GM13976 (cell line): Measurements from ENCODE around the gene TMEFF1.

Experiments used
- DNase-seq: peaks from one replicate; pipeline ENCODE4 v3.0.0; 2012; ENCODE audit warnings: low spot score
- in situ Hi-C: fragments of 300-500 bp; cut with MboI; formaldehyde crosslinking; loops from one replicate; pipeline ENCODE4 v1.12.0; 2022; ENCODE audit warnings: low sequenced_read_pairs, mixed read lengths, inconsistent platforms; ENCODE audit not compliant: unreplicated experiment
- TF ChIP-seq, protein P1 (sequence below): IDR thresholded peaks from 2 replicates; pipeline ENCODE4 v1.5.1; 2012; ENCODE audit warnings: borderline replicate concordance, mild to moderate bottlenecking; ENCODE audit not compliant: insufficient read depth; ENCODE audit errors: extremely low read depth, missing control alignments, control extremely low read depth

Gene TMEFF1, protein sequence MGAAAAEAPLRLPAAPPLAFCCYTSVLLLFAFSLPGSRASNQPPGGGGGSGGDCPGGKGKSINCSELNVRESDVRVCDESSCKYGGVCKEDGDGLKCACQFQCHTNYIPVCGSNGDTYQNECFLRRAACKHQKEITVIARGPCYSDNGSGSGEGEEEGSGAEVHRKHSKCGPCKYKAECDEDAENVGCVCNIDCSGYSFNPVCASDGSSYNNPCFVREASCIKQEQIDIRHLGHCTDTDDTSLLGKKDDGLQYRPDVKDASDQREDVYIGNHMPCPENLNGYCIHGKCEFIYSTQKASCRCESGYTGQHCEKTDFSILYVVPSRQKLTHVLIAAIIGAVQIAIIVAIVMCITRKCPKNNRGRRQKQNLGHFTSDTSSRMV

DNA sequence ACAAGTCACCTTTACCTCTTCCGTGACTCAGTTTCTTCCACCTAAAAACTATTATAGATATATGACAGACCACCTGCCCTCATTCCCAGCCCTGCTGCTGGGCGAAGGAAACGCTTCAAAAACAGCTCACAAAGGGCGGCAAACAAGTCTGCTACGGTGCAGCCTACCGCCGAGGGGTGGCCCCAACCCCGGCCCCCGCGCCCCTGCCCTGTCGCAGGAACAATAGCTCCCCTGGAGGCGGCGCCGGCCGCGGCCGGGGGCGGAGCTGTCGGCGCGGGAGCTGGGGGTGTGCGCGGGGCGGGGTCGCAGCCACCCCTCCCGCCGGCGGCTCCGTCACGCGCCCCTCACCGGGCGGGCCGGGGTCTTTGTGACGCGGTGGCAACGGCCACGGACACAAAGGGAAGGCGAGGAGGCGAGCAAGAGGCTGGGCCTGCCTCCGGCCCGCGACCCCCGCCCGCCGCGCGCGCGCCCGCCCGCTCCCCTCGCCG lies at the start of gene TMEFF1:
TSS of gene TMEFF1 (plus strand) at position 362 of the 488 bp plus-strand sequence. CDS start 396 bp downstream, outside the sequence.
- peak; percentile 84 for DNase-seq
- in situ Hi-C loops, result no loop called here
- TF ChIP-seq, protein P1, sequence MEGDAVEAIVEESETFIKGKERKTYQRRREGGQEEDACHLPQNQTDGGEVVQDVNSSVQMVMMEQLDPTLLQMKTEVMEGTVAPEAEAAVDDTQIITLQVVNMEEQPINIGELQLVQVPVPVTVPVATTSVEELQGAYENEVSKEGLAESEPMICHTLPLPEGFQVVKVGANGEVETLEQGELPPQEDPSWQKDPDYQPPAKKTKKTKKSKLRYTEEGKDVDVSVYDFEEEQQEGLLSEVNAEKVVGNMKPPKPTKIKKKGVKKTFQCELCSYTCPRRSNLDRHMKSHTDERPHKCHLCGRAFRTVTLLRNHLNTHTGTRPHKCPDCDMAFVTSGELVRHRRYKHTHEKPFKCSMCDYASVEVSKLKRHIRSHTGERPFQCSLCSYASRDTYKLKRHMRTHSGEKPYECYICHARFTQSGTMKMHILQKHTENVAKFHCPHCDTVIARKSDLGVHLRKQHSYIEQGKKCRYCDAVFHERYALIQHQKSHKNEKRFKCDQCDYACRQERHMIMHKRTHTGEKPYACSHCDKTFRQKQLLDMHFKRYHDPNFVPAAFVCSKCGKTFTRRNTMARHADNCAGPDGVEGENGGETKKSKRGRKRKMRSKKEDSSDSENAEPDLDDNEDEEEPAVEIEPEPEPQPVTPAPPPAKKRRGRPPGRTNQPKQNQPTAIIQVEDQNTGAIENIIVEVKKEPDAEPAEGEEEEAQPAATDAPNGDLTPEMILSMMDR, result no peak

DNA sequence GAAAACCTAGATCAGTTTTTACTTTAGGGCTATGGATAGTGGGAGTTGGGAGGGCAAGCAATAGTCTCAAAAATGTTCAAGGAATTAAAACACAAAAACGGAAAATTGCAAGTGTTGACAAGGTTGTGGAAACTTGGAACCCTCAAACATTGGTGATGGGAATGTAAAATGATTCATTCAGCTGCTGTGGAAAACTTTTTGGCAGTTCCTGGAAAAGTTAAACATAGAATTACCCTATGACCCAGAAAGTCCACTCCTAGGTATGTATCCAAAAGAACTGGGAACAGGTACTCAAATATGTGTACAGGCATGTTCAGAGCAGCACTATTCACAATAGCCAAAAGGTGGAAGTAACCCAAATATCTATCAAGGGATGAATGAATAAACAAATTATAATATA lies 47.2 kb upstream of the TMEFF1 start:
- TF ChIP-seq, protein P1, result no peak
- no peak for DNase-seq
- in situ Hi-C loops, result no loop called here

DNA sequence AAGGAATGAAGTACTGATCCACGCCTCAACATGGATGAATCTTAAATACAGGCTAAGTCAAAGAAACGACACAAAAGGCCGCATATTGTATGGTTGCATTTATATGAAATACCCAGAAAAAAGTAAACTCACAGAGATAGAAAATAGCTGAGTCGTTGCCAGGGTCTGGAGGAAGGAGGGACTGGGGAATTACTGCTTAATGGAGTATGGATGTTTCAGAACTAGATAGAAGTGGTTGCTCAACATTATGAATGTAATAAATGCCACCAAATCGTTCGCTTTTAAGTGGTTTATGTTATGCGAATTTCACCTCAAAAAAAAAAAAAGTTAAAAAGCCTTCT lies 46.8 kb upstream of the TMEFF1 start:
- in situ Hi-C loops, result no loop called here
- DNase-seq, result no peak
- TF ChIP-seq, protein P1, result no peak

DNA sequence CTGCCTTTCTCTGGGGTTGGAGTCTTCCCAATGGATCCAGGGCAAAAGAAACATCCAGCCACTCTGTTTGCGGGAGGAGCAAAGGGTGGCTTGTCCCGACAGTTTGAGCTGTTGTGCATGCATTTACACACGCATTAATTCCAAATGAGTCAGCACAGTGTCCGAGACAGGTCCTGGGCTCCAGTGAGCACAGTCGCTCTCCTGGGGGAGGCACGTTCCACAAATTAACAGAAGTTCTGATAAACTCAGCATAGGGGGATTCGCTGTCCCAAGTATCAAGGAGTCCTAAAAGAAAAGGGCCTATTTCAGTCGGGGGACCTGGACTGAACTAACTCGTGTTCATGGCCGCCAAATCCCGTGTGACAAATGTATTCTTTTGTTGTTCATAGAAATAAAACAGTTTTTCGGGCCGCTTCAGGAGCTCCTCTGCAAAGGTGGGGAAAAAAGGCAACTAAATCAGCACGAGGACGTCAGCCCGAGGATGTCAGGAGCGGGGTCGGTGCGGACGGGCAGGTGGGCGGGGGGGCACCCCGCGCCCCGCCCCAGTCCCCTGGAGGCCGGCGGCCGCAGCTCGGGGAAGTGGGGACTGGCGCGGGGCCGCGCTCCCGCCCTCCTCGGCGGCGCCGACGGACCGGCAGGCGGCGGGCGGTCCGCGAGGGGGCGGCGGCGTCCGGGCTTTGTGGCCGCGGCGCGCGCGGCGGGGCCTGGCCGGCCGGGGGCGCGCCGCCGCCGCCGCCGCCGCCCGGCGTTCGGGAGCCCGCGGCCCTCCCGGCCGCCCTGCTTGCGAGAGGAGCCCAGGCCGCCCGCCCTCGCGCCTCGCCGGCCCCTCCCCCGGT lies 46.2 kb upstream of the TMEFF1 start, which contains the start of gene MSANTD3:
TSS of gene MSANTD3 (plus strand) at position 614 of the 836 bp plus-strand sequence. CDS start 14,796 bp downstream, outside the sequence.
- peak; percentile 90 for DNase-seq
- TF ChIP-seq, protein P1, result peak; percentile 20
- in situ Hi-C loops, result no loop called here

DNA sequence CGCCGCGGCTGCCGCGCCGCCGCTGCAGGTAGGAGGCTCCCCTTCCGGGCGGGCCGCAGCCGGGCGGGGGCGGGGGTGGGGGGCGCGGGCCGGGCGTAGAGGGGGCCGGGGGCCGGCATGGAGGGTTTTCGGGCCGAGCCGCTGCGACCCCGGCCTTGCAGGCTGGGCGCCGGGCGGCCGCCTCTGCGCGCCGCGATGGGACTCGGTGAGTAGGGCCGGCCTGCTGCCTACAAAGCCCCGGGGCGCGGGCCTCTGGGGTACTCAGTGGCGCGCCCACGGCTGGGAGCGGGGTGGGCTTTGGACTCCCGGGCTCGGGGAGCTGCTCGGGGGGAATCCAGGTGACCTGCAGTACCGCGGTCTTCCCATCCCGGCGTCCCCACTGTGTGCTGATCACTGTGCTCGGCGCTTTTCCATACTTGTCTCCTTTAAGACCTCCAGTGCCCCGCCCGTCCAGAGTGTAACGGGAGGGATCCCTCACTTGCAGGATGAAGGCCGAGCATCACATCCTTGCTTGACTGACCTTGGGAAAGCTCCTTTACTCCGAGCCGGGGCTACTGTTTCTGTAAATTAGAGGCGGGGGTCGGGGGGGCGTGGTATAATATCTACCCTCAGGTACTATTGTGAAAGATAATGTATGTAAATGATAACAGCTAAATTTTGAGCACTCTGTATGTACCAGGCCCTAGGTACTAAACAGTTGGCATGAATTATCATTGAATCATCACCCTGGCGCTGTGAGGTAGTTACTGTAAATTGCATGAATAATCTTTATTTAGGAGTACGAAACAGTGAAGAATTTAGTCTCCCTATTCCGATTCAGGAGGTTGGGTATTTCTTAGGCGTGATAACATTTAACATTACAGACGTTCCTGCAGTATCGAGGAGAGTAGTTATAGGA lies 45.3 kb upstream of the TMEFF1 start:
- TF ChIP-seq, protein P1, result no peak
- DNase-seq, result no peak
- in situ Hi-C loops, result no loop called here
